ENCODE measurements around the gene AKAP13. TPM values are rescaled to one million over a fixed set of nuclear protein-coding genes. Genes with fewer than 3 reads are reported as not detected.
A peak's percentile ranks its signal among the peaks of the same experiment; 100 is the strongest.

Gene AKAP13
- total and polyA plus RNA-seq, 3 donors from 2014 or later = 79.5 to 207 (median 187) TPM

GRCh38 chr15:85607842-85608241, 227.4 kb downstream of the AKAP13 start:
- no peaks in the 10 kb centered on the region for H3K27me3 ChIP-seq
- peak overlapping the region in 1 of 2 donors; percentile 74 for H3K27ac ChIP-seq
- peaks cover 19% of the 10 kb centered on the region for H3K4me1 ChIP-seq
- no peaks in the 10 kb centered on the region for H3K9me3 ChIP-seq
- intact Hi-C loops (cut with DNase I; ENCODE audit: low total_unique reads) = no loop called here
- DNase-seq = no peak
- no peak overlapping the region for H3K4me3 ChIP-seq
- TF ChIP-seq, protein P1, sequence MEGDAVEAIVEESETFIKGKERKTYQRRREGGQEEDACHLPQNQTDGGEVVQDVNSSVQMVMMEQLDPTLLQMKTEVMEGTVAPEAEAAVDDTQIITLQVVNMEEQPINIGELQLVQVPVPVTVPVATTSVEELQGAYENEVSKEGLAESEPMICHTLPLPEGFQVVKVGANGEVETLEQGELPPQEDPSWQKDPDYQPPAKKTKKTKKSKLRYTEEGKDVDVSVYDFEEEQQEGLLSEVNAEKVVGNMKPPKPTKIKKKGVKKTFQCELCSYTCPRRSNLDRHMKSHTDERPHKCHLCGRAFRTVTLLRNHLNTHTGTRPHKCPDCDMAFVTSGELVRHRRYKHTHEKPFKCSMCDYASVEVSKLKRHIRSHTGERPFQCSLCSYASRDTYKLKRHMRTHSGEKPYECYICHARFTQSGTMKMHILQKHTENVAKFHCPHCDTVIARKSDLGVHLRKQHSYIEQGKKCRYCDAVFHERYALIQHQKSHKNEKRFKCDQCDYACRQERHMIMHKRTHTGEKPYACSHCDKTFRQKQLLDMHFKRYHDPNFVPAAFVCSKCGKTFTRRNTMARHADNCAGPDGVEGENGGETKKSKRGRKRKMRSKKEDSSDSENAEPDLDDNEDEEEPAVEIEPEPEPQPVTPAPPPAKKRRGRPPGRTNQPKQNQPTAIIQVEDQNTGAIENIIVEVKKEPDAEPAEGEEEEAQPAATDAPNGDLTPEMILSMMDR (IDR thresholded peaks at IDR 0.05) = no peak
- no peak for TF ChIP-seq POLR2A (IDR thresholded peaks at IDR 0.05)
- no peaks in the 10 kb centered on the region for H3K36me3 ChIP-seq (ENCODE audit: low read depth, missing control alignments)
- WGBS, 2 donors = 20 to 45% methylated on average over 1 of the region's 1 CpG

DNA sequence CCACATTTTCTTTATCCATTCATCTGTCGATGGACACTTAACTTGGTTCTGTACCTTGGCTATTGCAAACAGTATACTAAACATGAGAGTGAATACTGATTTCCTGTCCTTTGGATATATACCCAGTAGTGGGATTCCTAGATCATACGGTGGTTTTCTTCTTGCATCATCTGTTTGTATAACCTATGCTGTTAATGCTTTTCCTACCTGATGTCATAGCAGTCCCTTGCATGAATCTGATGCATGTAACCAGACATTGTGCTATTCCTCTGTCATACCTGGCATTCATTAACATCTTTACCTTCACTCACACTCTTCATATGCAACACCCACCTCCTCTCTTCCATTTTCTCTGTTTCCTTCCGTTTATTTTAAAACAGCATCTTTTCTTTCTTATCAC, 229.1 kb downstream of the AKAP13 start:
- H3K9me3 ChIP-seq = no peaks in the 10 kb centered on the region
- 94% methylated on average over 3 of the region's 3 CpGs for WGBS, 2 donors
- no peak overlapping the region for H3K4me3 ChIP-seq
- DNase-seq = no peak
- intact Hi-C loops (cut with DNase I; ENCODE audit: low total_unique reads) = no loop called here
- H3K27ac ChIP-seq = no peak overlapping the region
- peaks cover 19% of the 10 kb centered on the region for H3K4me1 ChIP-seq
- no peaks in the 10 kb centered on the region for H3K36me3 ChIP-seq (ENCODE audit: low read depth, missing control alignments)
- TF ChIP-seq, protein P1 (IDR thresholded peaks at IDR 0.05) = no peak
- no peak for TF ChIP-seq POLR2A (IDR thresholded peaks at IDR 0.05)
- H3K27me3 ChIP-seq = no peaks in the 10 kb centered on the region

DNA sequence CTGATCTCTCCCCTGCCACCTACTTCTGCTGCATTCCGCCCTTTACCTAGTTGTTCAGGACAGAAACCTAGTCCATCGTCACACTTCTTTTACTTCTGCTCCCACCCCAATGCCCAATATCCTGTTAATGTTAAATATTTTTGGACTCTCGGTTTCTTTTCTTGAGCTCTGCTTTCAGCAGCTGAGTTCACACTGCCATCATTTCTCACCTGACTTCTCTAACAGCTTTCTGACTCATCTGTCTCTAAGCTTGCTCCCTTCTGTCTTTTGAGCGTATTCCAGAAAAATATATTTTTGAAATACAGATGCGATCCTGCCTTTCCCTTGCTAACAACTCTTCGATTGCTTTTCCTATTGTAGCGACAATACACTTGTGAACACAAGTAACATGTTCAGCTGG, 231.0 kb downstream of the AKAP13 start:
- 90 to 99% methylated on average over 7 of the region's 7 CpGs for WGBS, 2 donors
- TF ChIP-seq POLR2A (IDR thresholded peaks at IDR 0.05) = no peak
- TF ChIP-seq, protein P1 (IDR thresholded peaks at IDR 0.05) = no peak
- Histone ChIP-seq H3K27me3 (no peaks in the 10 kb centered on the region), H3K27ac (no peak overlapping the region), H3K9me3 (no peaks in the 10 kb centered on the region), H3K4me3 (no peak overlapping the region), H3K36me3 (ENCODE audit: low read depth, missing control alignments) (no peaks in the 10 kb centered on the region), H3K4me1 (peaks cover 27% of the 10 kb centered on the region)
- no peak for DNase-seq
- intact Hi-C loops (cut with DNase I; ENCODE audit: low total_unique reads) = no loop called here

- Histone ChIP-seq H3K27me3 (no peaks in the 10 kb centered on the region), H3K36me3 (ENCODE audit: low read depth, missing control alignments) (no peaks in the 10 kb centered on the region), H3K4me3 (no peak overlapping the region), H3K27ac (no peak overlapping the region), H3K9me3 (no peaks in the 10 kb centered on the region), H3K4me1 (peaks cover 29% of the 10 kb centered on the region)
- no peak for DNase-seq
- TF ChIP-seq POLR2A (IDR thresholded peaks at IDR 0.05) = no peak
- TF ChIP-seq, protein P1 (IDR thresholded peaks at IDR 0.05) = no peak
- intact Hi-C loops (cut with DNase I; ENCODE audit: low total_unique reads) = no loop called here
- WGBS, 2 donors = 50 to 51% methylated on average over 5 of the region's 5 CpGs
Measured at GRCh38 chr15:85614059-85614458, 233.7 kb downstream of the AKAP13 start.

- peaks cover 32% of the 10 kb centered on the region for H3K4me1 ChIP-seq
- H3K36me3 ChIP-seq (ENCODE audit: low read depth, missing control alignments) = no peaks in the 10 kb centered on the region
- peak; percentile 55 for DNase-seq
- intact Hi-C loops (cut with DNase I; ENCODE audit: low total_unique reads) = no loop called here
- TF ChIP-seq, protein P1 (IDR thresholded peaks at IDR 0.05) = peak; percentile 11 to 60 (median 47)
- no peak for TF ChIP-seq POLR2A (IDR thresholded peaks at IDR 0.05)
- no peaks in the 10 kb centered on the region for H3K9me3 ChIP-seq
- no peak overlapping the region for H3K4me3 ChIP-seq
- peak overlapping the region in 1 of 2 donors; percentile 84 for H3K27ac ChIP-seq
- no peaks in the 10 kb centered on the region for H3K27me3 ChIP-seq
Measured at GRCh38 chr15:85615930-85616329, 235.5 kb downstream of the AKAP13 start.

All from testis (tissue), 3 donors.